Measurements from ENCODE around the gene ZNF546.

ZNF546 gene

GRCh38 chr19:40056505-40056904, 59.6 kb downstream of the ZNF546 start:
- DNase-seq, result no peak

DNA sequence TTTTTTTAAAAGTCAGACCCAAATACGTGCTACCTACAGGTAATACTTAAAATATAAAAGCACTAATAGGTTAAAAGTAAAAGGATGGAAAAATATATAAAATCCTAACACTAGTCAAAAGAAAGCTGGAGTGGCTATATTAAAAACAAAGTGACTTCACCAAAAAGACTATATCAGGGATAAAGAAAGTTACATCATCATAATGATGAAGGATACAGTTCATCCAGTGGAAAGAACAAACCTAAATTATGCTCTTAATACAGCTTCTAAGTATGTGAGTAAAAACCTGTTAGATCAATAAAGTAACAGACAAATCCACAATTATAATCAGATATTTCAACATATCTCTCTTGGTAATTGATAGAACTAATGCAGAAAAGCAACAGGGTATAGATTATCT, 60.3 kb downstream of the ZNF546 start:
- no peak for DNase-seq

- DNase-seq, result no peak
Observed at GRCh38 chr19:40059624-40060023, 62.8 kb downstream of the ZNF546 start.

DNA sequence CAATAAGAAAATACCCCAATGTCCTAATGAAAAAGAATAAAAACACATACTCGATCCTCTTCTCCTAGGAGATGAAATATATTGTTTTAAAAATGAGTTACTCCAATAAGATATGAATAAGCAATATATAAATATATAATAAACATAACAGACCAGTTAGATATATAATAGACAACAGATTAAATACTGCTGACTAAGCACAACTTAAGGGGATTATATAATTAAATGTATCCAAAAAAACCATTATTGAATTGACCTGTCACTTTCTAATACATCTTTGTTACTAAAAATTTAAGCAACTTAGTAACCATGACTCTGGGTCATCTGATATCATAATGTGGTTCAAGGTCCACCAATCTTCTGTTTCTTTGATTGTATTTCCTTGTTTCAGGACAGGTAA, 73.2 kb downstream of the ZNF546 start:
- no peak for DNase-seq
